HG02852 (cell line): ENCODE measurements around the gene GORAB.

ENCODE experiments used
- ATAC-seq: cut with Tn5 transposase; IDR thresholded peaks from one replicate; pipeline ENCODE4 v1.9.1; 2021; ENCODE audit warnings: mild to moderate bottlenecking, moderate library complexity; ENCODE audit not compliant: unreplicated experiment

Gene GORAB

DNA sequence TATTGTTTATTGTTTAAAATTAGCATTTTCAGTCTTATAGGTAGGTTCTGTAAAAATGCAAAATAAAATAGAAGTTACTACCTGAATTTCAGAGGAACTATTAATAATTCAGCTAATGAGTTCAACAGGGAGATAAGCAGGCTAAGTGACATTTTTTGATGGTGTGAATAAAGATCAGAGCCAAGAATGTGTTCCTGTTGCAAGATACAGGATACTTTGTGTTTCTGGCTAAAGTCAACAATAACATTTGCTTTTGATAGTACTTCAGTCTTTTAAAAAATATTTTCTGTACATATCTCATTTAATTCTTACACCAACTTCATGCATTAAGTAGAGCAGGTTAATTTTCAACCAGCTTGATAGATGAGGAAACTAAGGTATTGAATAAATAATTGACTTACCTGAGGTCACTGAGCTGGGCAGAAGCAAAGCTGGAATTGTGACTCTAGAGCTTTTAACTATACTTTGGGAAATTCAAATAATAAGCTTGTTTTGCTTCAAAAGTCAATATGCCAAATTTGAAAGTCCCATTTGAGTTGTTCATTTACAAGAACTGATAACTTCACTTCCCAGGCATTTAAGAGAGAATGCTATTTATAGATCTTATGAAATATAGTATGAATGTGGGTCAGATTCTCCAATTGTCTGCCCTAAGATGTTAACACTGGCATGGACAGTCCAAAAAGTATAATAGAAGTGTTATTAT, 6.0 kb downstream of the GORAB start:
- no peak for ATAC-seq

DNA sequence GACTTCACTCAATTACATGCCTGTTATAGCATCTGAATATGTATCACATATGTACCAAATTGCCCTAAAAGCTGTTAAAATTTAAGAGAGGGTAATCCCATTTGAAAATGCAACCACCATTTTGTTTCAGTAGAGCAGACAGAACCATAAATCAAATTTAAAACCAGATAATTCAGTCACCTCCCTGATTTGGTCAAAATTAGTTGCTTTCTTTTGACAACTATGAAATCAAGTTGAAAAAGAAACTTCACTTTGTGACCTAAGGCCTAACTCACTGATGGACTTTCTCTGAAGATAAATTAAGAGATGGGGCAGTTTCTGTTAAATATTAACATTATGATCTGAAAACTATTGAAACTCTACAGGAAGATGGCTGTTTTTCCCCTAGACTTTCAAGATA, 6.7 kb downstream of the GORAB start:
- no peak for ATAC-seq

DNA sequence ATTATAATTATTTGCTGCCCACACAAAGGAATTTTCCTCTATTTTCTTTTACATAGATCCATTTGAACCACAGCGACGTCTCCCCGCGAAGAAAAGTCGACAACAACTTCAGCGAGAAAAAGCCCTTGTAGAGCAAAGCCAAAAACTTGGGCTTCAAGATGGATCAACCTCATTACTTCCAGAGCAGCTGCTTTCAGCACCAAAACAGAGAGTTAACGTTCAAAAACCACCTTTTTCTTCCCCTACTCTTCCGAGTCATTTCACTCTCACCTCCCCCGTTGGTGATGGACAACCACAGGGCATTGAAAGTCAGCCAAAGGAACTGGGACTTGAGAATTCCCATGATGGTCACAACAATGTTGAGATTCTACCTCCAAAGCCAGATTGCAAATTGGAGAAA, 7.2 kb downstream of the GORAB start:
- ATAC-seq, result no peak

DNA sequence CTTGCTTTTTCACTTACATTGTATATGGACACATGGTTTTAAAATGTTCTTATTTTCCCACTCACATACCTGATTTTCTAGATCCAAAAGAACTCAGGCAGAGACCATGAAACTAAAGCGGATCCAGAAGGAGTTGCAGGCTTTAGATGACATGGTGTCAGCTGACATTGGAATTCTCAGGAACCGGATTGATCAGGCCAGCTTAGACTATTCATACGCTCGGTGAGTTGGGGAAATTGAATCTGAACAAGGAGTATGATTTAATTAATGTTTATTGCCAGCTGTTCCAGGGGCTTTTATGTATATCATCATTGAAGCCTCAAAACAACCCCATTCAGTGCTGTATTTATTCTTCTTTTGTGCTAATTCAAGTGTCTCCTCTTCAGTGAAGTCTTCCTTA, 12.7 kb downstream of the GORAB start:
- ATAC-seq, result no peak

DNA sequence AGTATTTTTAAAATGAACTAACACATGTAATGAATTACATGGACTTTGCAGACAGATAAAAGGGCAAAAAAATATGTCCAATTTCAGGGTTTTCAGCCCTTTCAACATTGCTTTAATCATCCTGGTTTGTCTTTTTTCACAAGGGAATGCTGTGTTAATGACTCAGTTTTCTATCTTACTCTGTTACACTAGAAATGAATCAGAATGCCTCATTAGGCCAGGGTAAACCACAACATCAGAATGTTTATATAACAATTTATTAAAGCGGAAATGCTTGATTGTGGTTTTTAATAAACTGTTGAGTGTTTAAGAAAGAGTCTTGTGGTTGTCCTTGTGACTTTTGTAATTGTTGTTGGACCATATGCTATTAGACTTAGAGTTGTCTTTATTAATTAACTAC, 13.5 kb downstream of the GORAB start:
- no peak for ATAC-seq

DNA sequence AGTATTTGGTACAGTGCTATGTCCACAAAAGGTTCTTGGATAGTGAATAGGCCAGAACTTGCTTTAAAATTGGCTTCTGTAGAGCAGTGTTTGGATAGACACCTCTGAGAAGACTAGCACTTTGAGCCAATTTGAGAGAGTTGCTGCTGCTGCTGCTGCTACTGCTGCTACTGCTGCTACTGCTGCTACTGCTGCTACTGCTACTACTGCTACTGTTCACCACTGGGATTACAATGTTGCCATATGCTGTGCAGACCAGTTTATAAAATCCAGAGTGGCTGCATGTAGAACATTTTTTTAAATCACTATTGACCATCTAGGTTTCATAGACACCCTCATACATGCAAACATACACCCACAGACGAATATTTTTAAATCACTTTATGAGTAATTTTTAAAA, 15.3 kb downstream of the GORAB start:
- no peak for ATAC-seq

DNA sequence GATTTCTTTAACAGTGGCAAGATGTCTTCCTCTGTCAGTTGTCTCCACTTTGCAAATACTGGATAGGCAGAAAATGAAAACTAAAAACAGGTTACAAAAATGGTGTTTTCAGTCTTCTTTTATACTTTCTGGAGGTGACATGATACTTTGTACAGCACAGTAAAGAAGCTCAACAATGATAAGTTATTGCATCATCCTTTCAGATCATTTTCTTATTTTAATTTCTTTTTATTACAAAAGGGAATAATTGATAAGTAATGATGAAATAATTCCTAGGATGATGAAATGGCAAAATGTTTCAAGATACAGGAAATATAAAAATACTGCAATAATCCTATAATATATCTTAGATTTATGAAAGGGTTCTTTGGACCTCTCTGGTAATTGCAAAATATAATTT, 16.5 kb downstream of the GORAB start:
- no peak for ATAC-seq

DNA sequence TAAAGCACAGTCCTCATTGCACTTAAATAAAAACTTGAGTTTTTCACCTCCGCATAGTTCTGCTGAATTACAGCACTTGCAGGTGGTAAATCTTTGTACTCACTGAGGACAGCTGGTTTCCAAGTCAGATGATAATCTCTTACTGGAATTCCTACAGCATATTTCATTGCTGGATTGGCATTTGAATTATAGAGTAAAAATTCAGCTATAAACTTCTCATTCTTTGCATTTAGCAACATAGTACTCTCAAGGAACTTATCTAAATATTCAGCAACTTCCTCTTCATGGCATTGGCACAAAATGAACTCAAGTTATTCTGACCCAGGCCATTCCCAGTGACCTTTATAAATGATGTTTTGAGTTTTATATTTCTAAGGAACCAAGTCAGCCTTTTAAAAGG, 23.4 kb downstream of the GORAB start:
- no peak for ATAC-seq

DNA sequence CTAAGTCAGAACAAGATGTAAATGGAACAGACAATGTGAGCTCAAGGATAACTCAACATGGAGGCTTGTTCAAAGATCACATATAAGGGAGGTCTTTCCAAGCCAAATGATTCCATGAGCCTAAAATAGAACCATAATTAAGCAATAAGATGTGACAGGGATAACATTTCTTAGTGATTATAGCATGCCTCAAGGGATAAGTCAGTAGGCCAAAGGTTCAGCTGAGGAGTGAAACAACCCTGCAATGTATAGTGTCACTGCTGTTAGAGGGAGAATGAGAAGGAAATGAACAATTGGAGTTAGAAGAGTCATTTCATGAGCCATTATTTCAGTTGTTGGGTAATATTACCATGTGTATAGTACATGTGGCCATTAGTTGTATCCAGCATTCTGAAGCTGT, 25.0 kb downstream of the GORAB start:
- no peak for ATAC-seq

DNA sequence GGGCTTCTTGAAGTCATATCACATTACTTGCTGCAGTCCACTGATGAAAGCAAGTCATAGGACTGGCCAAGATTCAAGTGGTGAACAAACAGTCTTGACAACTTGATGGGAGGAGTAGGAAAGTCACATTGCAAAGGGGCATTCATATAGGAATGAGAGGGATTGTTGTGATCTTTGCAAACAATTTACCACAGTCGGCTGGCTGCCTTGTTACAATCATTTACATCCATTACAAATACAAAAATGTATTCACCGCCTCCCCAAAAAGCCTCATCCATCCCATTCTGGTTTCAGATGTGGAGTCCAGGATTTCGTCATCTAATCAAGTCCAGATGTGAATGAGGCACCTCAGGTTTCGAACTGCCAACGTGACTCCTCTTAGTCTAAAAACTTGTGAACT, 26.8 kb downstream of the GORAB start:
- no peak for ATAC-seq

DNA sequence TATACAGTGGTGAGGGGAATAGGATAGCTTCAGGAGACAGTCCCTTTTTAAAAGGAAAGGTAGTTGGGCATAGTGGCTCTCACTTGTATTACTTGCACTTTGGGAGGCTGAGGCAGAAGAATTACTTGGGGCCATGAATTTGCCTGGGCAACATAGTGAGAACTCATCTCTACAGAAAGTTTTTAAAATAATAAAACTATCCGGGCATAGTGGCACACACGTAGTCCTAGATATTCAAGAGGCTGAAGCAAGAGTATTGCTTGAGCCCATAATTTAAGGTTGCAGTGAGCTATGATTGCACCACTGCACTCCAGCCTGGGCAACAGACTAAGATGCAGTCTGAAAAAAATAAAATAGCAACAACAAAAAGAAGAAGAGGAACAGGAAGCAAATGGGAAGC, 27.2 kb downstream of the GORAB start:
- ATAC-seq, result no peak

DNA sequence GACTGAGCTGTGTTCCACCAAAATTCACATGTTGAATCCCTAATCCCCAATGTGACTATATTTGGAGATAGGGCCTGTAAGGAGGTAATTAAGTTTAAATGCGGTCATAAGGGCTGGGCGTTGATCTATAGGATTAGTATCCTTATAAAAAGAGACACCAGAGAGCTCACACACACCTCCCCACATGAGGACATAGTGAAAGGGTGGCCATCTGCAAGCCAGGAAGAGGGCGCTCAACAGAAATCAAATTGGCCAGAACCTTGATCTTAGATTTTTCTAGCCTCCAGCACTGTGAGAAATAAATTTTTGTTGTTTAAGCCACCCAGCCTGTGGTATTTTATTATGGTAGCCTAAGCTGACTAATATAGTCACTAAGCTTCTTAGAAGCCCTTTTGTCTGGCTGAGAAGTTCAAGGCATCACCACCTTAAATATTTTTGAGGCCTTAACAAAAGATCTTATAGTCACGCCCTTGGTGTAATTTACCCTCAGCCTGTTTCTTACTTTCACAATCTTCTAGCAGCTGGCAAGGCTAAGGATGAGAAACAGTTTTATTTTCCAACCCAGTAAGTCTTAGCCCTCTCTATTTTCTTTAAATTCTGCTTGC, 28.8 kb downstream of the GORAB start:
- no peak for ATAC-seq

DNA sequence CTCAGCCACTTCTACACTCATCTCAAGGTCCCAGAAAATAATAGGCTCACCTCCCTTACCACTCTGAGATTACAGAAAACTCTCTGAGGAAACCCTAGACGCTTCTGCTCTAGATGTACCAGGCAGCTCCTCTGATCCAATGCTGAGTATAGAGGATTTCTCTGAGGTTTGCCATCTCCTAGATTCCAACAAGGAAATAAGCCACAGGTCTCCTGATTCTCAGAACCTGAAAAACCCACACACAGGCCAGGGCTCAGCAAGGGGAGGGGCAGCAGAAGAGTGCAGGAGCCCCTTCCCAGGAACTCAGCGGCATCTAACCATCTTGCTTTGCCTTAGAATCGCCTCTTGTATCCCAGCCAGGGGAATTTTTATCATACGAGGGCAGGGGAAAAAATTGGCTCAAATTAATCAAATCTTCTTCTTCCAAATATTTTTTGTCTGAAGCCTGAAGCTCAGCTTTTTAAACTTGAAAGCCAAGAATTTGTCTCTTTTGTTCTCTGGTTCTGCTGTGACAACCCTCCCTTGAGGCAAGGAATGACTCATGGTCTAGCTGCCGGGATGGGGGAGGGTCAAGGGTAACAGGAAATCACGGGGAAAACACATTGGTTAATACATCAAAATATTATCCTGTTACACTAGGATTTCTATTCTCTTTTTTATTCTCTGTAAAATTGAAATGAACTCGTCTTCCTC, 30.8 kb downstream of the GORAB start:
- ATAC-seq, result peak; percentile 75

DNA sequence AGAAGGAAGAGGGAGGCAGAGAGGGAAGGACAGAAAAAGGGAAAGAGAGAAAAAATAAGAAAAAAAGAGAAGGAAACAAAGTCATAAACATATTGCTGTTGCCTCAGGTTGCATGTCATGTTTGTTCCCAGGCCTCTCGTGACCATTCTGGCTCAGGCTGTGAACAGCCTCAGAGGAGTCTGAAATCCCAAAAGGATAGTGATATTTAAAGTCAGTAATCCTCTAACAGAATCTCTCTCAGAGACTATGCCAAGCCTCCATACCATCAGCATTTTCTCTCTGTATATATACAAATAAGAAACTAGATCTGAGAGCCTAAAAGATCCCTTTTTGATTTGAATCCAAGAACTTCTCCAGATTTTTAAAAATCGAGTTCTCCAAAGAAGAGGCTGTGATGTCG, 35.2 kb downstream of the GORAB start:
- no peak for ATAC-seq

DNA sequence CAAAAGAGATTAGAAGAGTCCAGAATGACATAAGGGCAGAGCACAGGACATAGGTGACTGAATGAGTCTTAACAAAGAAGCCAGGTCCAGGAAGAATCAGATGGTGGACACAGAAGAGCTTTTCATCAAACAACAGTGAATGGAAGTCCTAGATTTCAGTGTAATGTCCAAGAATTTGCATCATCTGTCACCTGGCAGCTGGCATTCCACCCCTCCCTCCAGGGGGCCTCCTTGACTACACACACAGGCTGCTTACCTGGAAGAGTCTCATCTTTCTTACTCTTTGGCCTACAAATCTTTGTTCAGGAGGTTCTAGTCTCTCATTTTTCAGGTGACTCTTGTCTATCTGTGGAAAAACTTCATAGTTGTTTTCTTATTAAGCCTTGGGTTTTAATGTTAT, 36.2 kb downstream of the GORAB start:
- ATAC-seq, result no peak

DNA sequence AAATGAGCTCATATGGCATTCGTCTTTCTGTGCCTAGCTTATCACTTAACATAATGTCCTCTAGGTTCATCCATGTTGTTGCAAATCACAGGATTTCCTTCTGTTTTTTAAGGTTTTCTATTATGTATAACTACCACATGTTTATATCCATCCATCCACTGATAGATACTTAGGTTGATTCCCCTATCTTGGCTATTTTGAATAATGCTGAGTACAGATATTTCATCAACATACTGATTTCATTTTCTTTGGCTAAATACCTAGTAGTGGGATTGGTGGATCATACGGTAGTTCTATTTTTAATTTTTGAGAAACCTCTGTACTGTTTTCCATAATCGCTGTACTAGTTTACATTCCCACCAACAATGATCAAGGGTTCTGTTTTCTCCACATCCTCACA, 45.0 kb downstream of the GORAB start:
- no peak for ATAC-seq

DNA sequence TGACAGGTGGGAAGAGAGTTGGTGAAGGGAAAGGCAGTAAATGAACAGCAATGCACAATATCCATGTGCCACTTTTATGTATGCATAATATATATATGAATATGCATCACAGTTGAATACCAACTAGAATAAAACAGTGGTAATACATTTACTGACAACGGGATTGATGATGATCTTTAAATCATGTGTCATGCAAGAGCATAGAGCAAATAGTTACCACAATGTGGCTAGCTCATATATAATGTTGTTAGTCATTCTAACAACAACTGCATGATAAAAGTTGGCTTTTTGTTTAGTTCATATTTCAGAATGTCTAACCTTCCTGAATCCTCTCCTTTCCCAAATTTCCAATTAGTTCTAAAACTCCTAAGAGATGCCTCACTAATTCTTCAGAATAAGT, 46.4 kb downstream of the GORAB start:
- no peak for ATAC-seq

DNA sequence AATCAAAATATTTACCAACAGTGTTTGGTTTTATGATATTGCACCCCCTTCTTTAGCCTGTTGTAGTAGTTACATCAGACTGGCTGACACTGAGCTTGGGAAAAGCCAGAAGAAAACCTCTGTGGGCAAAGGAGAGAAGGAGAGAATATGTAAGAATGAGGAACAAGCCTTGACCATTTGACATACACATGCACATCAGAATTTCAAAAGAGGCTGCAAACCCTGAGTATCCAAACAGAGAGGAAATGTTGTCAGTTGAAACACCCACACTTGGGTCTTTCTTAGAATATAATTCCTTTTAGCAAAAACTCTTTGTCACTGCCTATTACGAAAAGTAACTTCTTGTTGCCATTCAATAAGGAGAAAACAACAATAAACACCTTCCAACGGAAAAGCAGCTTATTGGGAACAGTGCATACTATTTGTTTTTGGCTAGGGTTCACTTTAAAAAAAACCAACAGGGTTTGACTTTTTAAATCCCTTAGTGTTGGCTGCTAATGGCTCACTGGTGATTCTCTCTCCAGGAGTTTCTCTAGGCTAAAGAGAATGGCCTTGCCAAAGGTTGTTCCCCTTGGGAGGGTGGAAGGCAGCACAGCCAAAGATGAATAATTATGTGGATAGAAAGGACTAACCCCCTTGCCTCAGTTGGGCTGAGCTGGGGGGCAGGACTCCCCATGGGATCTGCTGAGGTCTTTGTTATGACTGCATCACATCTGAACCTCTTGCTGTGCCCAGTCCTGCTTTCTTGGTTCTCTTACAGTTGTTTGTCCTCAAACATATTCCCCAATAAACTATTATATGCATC, 48.9 kb downstream of the GORAB start:
- ATAC-seq, result no peak

DNA sequence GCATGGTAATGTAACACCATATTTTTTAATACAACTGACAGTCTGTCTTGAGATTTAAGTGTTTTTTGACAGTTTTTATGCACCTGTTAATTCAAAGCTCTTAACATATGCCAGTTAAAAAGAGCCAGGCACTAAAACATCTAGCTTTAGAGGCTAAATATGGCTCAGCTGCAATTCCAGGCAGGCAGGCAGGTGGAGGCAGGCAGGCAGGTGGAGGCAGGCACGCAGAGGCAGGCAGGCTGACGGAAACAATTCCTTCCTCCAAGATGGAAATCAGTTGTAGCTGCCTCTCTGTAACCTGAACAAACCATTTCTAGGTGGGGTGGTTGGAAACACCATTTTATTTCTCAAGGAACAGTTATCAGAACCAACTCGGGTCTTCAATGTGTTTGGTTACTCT, 51.2 kb downstream of the GORAB start:
- no peak for ATAC-seq

DNA sequence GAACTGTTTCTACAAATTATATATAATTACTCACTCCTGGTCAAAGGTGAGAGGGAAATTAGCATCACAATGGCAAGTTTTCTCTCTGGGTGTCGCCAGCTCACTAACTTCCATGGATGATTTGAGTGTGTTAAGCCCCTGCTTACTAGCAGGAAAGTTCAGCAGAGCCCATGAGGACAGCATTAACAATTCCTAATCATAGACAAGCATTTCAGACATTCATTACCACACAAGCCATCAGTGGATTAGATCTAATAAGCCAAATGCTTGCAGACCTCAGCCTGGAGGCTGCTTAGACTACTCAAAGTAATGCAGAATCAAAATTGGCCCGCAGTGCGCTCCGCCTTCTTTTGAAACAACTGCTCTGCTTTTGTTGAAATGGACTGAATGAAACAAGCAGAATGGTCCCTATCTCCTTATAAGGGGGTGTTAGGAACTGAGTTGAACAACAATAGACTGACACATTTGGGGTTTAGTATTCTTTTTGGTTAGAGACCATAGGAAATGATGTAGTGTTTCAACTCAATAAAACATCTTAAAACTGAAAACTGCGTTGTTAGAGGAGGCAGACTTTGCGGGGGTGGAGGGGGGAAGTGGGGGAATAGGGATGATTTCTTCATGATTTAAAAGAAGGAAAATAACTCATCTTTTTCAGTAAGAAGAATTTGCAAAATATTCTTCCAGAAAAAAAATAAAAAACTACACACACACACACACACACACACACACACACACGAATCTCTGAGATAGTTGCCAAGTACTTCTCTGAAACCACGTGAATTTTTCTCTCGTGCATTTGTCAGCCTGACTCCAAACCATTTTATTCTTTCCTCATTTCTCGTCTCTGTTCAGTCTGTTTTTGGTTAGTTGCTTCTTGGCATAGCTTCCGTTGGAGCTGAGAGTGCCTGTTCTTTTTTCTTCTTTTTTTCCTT, 54.6 kb downstream of the GORAB start:
- no peak for ATAC-seq

DNA sequence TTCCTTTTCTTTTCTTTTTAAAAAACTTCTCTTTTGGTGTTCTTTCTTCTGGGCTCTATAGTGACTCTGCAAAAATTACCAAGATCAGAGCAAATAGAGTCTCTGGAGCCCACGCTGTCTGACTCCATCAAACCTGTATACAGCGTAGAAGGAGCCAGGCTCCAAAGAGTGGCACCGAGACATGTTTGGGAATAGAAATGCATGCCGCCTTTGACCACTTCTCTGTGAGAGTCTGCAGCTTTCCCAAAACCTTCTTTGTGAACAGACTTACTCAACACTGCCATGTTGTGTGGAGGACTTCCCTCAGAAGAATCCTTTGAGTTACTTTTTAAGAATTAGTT, 55.3 kb downstream of the GORAB start:
- no peak for ATAC-seq
